ENCODE measurements around the gene ANP32B. TPM values are rescaled to one million over a fixed set of nuclear protein-coding genes. Genes with fewer than 3 reads are reported as not detected.
"Not testable (repeated sequence)": the region's sequence is repeated elsewhere in the genome, so short reads cannot be mapped to it uniquely, and the experiment has no call there.

Gene ANP32B
- total RNA-seq = 7.0 and 7.1 TPM in 2 replicates
- polyA plus RNA-seq (2012) = 88.5 TPM

GRCh38 chr9:97982683-97983588 lies at the start of gene ANP32B:
Gene ANP32B, plus strand, starts transcription at chr9:97983341. Its CDS starts 215 bp downstream, at chr9:97983556.
- DNase-seq (ENCODE audit: low read depth) = peak; percentile 91

- no peak for DNase-seq (ENCODE audit: low read depth)
Observed at GRCh38 chr9:97934321-97935115, 48.6 kb upstream of the ANP32B start.

- DNase-seq (ENCODE audit: low read depth) = no peak
Observed at GRCh38 chr9:97935276-97935675, 47.9 kb upstream of the ANP32B start.

- DNase-seq (ENCODE audit: low read depth) = no peak
Observed at GRCh38 chr9:97936998-97937397, 46.1 kb upstream of the ANP32B start.

- DNase-seq (ENCODE audit: low read depth) = peak; percentile 56
Observed at GRCh38 chr9:97938081-97938644, 45.0 kb upstream of the ANP32B start, which contains the start of gene HEMGN. Gene HEMGN, minus strand, starts transcription at chr9:97938172. Its CDS starts 36 bp downstream, at chr9:97938136.

GRCh38 chr9:97940233-97940632 lies 42.9 kb upstream of the ANP32B start:
- DNase-seq (ENCODE audit: low read depth) = no peak

GRCh38 chr9:97940741-97941140 lies 42.4 kb upstream of the ANP32B start:
- no peak for DNase-seq (ENCODE audit: low read depth)

- no peak for DNase-seq (ENCODE audit: low read depth)
Observed at GRCh38 chr9:97941323-97941722, 41.8 kb upstream of the ANP32B start.

- no peak for DNase-seq (ENCODE audit: low read depth)
Observed at GRCh38 chr9:97943308-97943855, 39.8 kb upstream of the ANP32B start.

GRCh38 chr9:97944612-97945011 lies 38.5 kb upstream of the ANP32B start:
- DNase-seq (ENCODE audit: low read depth) = no peak

GRCh38 chr9:97945470-97945869 lies 37.7 kb upstream of the ANP32B start:
- DNase-seq (ENCODE audit: low read depth) = not testable (repeated sequence)

- not testable (repeated sequence) for DNase-seq (ENCODE audit: low read depth)
Observed at GRCh38 chr9:97947094-97947493, 36.0 kb upstream of the ANP32B start.

- not testable (repeated sequence) for DNase-seq (ENCODE audit: low read depth)
Observed at GRCh38 chr9:97950873-97951272, 32.3 kb upstream of the ANP32B start.

GRCh38 chr9:97954550-97954989 lies 28.6 kb upstream of the ANP32B start:
- peak; percentile 24 for DNase-seq (ENCODE audit: low read depth)

- no peak for DNase-seq (ENCODE audit: low read depth)
Observed at GRCh38 chr9:97956331-97956730, 26.8 kb upstream of the ANP32B start.

- DNase-seq (ENCODE audit: low read depth) = peak; percentile 54
Observed at GRCh38 chr9:97958812-97959511, 24.2 kb upstream of the ANP32B start.

- DNase-seq (ENCODE audit: low read depth) = no peak
Observed at GRCh38 chr9:97959585-97959984, 23.6 kb upstream of the ANP32B start.

GRCh38 chr9:97960678-97961328 lies 22.3 kb upstream of the ANP32B start:
- DNase-seq (ENCODE audit: low read depth) = not testable (repeated sequence)

- DNase-seq (ENCODE audit: low read depth) = no peak
Observed at GRCh38 chr9:97961361-97961760, 21.8 kb upstream of the ANP32B start.

GRCh38 chr9:97962136-97962535 lies 21.0 kb upstream of the ANP32B start:
- no peak for DNase-seq (ENCODE audit: low read depth)
